ENCODE measurements around the gene LSM14B.
"Not testable (repeated sequence)": the region's sequence is repeated elsewhere in the genome, so short reads cannot be mapped to it uniquely, and the experiment has no call there.

Gene LSM14B

GRCh38 chr20:62114894-62115293 is 7.4 kb upstream of the LSM14B start:
- DNase-seq = peak; percentile 88

GRCh38 chr20:62115800-62116407 is 6.4 kb upstream of the LSM14B start:
- DNase-seq = not testable (repeated sequence)

- no peak for DNase-seq
Measured at GRCh38 chr20:62116558-62117361, 5.5 kb upstream of the LSM14B start.

GRCh38 chr20:62117362-62117646 is 5.0 kb upstream of the LSM14B start:
- DNase-seq = no peak

GRCh38 chr20:62117658-62118057 is 4.6 kb upstream of the LSM14B start:
- peak; percentile 75 for DNase-seq

GRCh38 chr20:62118113-62119043 is 3.9 kb upstream of the LSM14B start:
- DNase-seq = no peak

- DNase-seq = no peak
Measured at GRCh38 chr20:62119115-62119514, 3.2 kb upstream of the LSM14B start.

- no peak for DNase-seq
Measured at GRCh38 chr20:62119591-62120364, 2.5 kb upstream of the LSM14B start.

GRCh38 chr20:62120365-62120762 is 1.9 kb upstream of the LSM14B start:
- DNase-seq = no peak

GRCh38 chr20:62120990-62121775 is 1.1 kb upstream of the LSM14B start:
- no peak for DNase-seq

GRCh38 chr20:62122654-62123449 is 577 bp downstream of the LSM14B start:
- peak; percentile 58 for DNase-seq

- DNase-seq = no peak
Measured at GRCh38 chr20:62123450-62124118, 1.3 kb downstream of the LSM14B start.

- DNase-seq = no peak
Measured at GRCh38 chr20:62126141-62126540, 3.9 kb downstream of the LSM14B start.

- no peak for DNase-seq
Measured at GRCh38 chr20:62127799-62128198, 5.5 kb downstream of the LSM14B start.

GRCh38 chr20:62128502-62128901 is 6.2 kb downstream of the LSM14B start:
- no peak for DNase-seq

- DNase-seq = no peak
Measured at GRCh38 chr20:62129731-62130531, 7.7 kb downstream of the LSM14B start.

- no peak for DNase-seq
Measured at GRCh38 chr20:62131560-62132320, 9.5 kb downstream of the LSM14B start.

GRCh38 chr20:62132421-62132820 is 10.1 kb downstream of the LSM14B start:
- no peak for DNase-seq

Data from RPMI8226 (cell line).